HepG2 (cell line): ENCODE results near the gene TMEM267. TPM values are rescaled to one million over a fixed set of nuclear protein-coding genes. Genes with fewer than 3 reads are reported as not detected.

ENCODE experiments used
- CCDC6 ChIP-seq: sonication (generic); formaldehyde crosslinking; IDR thresholded peaks from 2 replicates; pipeline ENCODE4 v1.8.1; 2022; ENCODE audit warnings: mild to moderate bottlenecking, missing genetic modification reagents, moderate library complexity
- GATA4 ChIP-seq: sonication (generic); IDR thresholded peaks from 2 replicates; pipeline ENCODE4 v1.6.1; 2016; ENCODE audit warnings: antibody characterized with exemption, low read depth, borderline replicate concordance
- KLF13 ChIP-seq: sonication (generic); formaldehyde crosslinking; IDR thresholded peaks from 2 replicates; pipeline ENCODE4 v1.4.0; 2020; ENCODE audit warnings: mild to moderate bottlenecking, missing genetic modification reagents
- LRRFIP1 ChIP-seq: sonication (generic); formaldehyde crosslinking; conservative IDR thresholded peaks from 2 replicates; pipeline ENCODE4 v1.4.0; 2020; ENCODE audit warnings: missing genetic modification reagents
- MAFF ChIP-seq: IDR thresholded peaks from 2 replicates; pipeline ENCODE4 v1.6.1; 2011; ENCODE audit warnings: low read depth, low read length, improper control_type of control experiment
- MYC ChIP-seq: sonication (generic); formaldehyde crosslinking; IDR thresholded peaks from 2 replicates; pipeline ENCODE4 v1.9.0; 2021; ENCODE audit warnings: missing genetic modification reagents, borderline replicate concordance
- NAIF1 ChIP-seq: sonication (generic); formaldehyde crosslinking; IDR thresholded peaks from 2 replicates; pipeline ENCODE4 v1.5.0; 2020; ENCODE audit warnings: mild to moderate bottlenecking, missing genetic modification reagents, borderline replicate concordance
- NFIB ChIP-seq: sonication (generic); formaldehyde crosslinking; IDR thresholded peaks from 2 replicates; pipeline ENCODE4 v1.9.0; 2021; ENCODE audit warnings: missing genetic modification reagents, mild to moderate bottlenecking, borderline replicate concordance
- PAXIP1 ChIP-seq: sonication (generic); formaldehyde crosslinking; conservative IDR thresholded peaks from 2 replicates; pipeline ENCODE4 v1.4.0; 2020; ENCODE audit warnings: mild to moderate bottlenecking, missing genetic modification reagents, moderate library complexity
- REXO4 ChIP-seq: sonication (generic); formaldehyde crosslinking; IDR thresholded peaks from 2 replicates; pipeline ENCODE4 v1.8.0; 2022; ENCODE audit warnings: missing genetic modification reagents, mild to moderate bottlenecking, borderline replicate concordance
- TBX3 ChIP-seq: fragments of 450-650 bp; IDR thresholded peaks from 2 replicates; pipeline ENCODE4 v1.6.1; 2017; ENCODE audit warnings: antibody characterized with exemption, mild to moderate bottlenecking, inconsistent platforms, borderline replicate concordance
- TOPORS ChIP-seq: sonication (generic); formaldehyde crosslinking; IDR thresholded peaks from 2 replicates; pipeline ENCODE4 v1.8.0; 2023; ENCODE audit warnings: mild to moderate bottlenecking, missing genetic modification reagents
- YEATS4 ChIP-seq: sonication (generic); formaldehyde crosslinking; IDR thresholded peaks from 2 replicates; pipeline ENCODE4 v1.4.0; 2020; ENCODE audit warnings: missing genetic modification reagents, borderline replicate concordance
- ZKSCAN5 ChIP-seq: sonication (generic); formaldehyde crosslinking; IDR thresholded peaks from 2 replicates; pipeline ENCODE4 v1.5.1; 2020; ENCODE audit warnings: mild to moderate bottlenecking, missing genetic modification reagents
- ZNF160 ChIP-seq: sonication (generic); formaldehyde crosslinking; IDR thresholded peaks from 2 replicates; pipeline ENCODE4 v1.8.0; 2022; ENCODE audit warnings: mild to moderate bottlenecking, inconsistent platforms, missing genetic modification reagents
- ZNF180 ChIP-seq: sonication (generic); formaldehyde crosslinking; IDR thresholded peaks from 2 replicates; pipeline ENCODE4 v1.4.0; 2020; ENCODE audit warnings: low read depth, missing genetic modification reagents, borderline replicate concordance
- ZNF234 ChIP-seq: sonication (generic); formaldehyde crosslinking; conservative IDR thresholded peaks from 2 replicates; pipeline ENCODE4 v1.5.1; 2020; ENCODE audit warnings: mild to moderate bottlenecking, missing genetic modification reagents
- ZNF496 ChIP-seq: sonication (generic); formaldehyde crosslinking; IDR thresholded peaks from 2 replicates; pipeline ENCODE4 v1.8.1; 2023; ENCODE audit warnings: mild to moderate bottlenecking, moderate library complexity, missing genetic modification reagents; ENCODE audit not compliant: insufficient replicate concordance
- polyA plus RNA-seq, 8 experiments: library from polyadenylated mRNA; depleted of rRNA in 3 of 8; stranded (reverse) in 7 of 8; unstranded in 1 of 8; fragments of >200 nt; fragmentation: Illumina TruSeq in 4 of 8; extraction: Trizol in 4 of 8; gene quantifications; 2 replicates each; pipeline versions ENCODE4 v1.2.1 to v1.2.3, GENCODE V29; 2011 to 2016; ENCODE audit warnings: low read depth in 4 of 8, missing spikeins in 1 of 8, mixed read lengths in 1 of 8; ENCODE audit not compliant: insufficient read depth in 1 of 8
- total RNA-seq, 5 experiments: library from RNA; depleted of rRNA; stranded (reverse); fragments of >200 nt; fragmentation: Illumina TruSeq; extraction: Trizol; gene quantifications; 2 replicates each; pipeline ENCODE4 v1.2.3, GENCODE V29; 2016; ENCODE audit warnings: low read depth in 1 of 5
- TF ChIP-seq, protein P1 (sequence below): sonication (generic); formaldehyde crosslinking; IDR thresholded peaks from 2 replicates; pipeline ENCODE4 v1.4.0; 2020; ENCODE audit warnings: missing genetic modification reagents

Gene TMEM267
- total and polyA plus RNA-seq, 2 of the 13 experiments (the other 11 are each of a cell fraction or from before 2014, with no cell fraction given) = 8.9 to 12.6 TPM

DNA sequence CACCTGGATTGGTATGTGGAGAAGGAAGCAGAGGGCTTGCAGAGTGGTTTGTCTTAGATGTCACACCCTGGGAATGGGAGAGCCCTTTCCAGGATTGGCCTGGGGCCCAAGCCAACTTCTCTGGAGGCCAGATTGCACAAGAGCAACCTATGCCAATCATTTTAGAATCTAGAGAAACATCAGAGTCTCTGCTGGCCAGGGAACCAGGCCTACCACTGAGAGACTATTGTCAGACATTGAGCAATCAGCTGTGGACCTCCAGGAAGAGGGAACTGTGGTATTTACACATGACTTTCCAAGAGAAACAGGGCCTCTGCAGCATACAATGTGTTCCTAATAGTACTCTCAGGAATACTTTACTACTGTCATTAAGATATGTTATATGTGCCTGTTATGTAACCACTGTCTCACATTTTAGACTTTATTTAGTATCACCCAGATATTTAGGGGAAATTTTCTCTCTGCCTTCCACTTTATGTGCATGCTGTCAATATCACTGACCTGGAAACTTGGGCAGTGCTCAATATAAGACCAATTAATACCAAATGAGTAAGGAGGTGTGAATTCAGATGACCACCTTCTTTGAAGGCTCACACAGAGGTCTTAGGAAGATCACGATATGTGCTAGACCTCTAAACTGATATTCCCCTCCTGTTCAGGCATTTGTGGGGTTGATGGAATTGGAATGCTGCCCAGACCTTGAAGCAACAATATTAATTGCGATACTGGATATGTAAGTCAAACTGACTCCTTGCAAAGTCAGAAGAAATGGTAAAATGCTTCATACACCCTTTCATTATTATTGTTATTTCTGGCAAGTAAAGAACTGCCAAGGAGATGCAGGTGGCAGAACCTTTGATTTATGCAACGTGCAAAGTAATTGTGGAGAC is 50.9 kb downstream of the TMEM267 start (continued):
- TF ChIP-seq LRRFIP1 (CRISPR knock-in tag) (no peak), ZKSCAN5 (CRISPR knock-in tag) (no peak), YEATS4 (CRISPR knock-in tag) (peak; percentile 15; the same call in 1 of the 2 replicates), PAXIP1 (CRISPR knock-in tag) (peak; percentile 90), KLF13 (CRISPR knock-in tag) (no peak), ZNF160 (CRISPR knock-in tag) (no peak), NFIB (no peak), GATA4 (0 out of 2 replicates have a peak, but pooled peaks have one; percentile 67), TBX3 (no peak), CCDC6 (CRISPR knock-in tag) (0 out of 2 replicates have a peak, but pooled peaks have one; percentile 24), NAIF1 (CRISPR knock-in tag) (no peak), ZNF180 (CRISPR knock-in tag) (no peak), MYC (CRISPR knock-in tag) (no peak), REXO4 (CRISPR knock-in tag) (no peak), ZNF496 (CRISPR knock-in tag) (no peak), TOPORS (CRISPR knock-in tag) (peak; percentile 70; the same call in 1 of the 2 replicates), MAFF (no peak), ZNF234 (CRISPR knock-in tag) (no peak)
- TF ChIP-seq, protein P1, sequence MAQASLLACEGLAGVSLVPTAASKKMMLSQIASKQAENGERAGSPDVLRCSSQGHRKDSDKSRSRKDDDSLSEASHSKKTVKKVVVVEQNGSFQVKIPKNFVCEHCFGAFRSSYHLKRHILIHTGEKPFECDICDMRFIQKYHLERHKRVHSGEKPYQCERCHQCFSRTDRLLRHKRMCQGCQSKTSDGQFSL (CRISPR knock-in tag) = no peak
